Measurements from ENCODE around the gene TOPBP1. TPM values are rescaled to one million over a fixed set of nuclear protein-coding genes. Genes with fewer than 3 reads are reported as not detected.
"Not testable (repeated sequence)": the region's sequence is repeated elsewhere in the genome, so short reads cannot be mapped to it uniquely, and the experiment has no call there.

Gene TOPBP1
- total RNA-seq, 4 donors from 2014 or later, result 17.8 to 26.2 (median 20.7) TPM

DNA sequence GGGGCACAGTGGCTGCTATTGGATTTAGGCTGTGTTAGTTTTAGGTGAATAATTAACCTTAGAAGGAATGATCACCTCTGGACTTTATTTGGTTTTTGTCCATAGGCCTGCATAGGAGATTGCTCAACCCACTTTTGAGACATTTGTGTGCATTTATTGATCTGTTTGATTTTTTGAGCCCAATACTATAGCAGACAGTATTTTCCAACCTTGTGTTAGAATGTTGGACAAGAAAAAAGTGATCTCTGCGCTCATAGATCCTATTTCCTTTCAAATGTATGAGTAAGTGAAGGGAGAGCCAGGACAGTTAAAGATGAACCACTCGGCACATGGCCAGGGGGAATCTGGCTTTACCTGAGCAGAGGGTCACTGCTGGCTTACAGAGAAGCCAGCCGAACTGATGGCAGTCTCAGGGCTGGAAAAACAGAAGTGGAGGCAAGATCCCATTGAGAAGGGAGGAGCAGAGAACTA is 8.8 kb upstream of the TOPBP1 start:
- 47 to 58% methylated on average over 3 of the region's 3 CpGs for WGBS, 2 donors
- no peak for DNase-seq (ENCODE audit: low spot score in 2 of 2)
- intact Hi-C loops (cut with DNase I; ENCODE audit: low total_unique reads), result no loop called here
- H3K4me3 ChIP-seq (ENCODE audit: low read depth, poor library complexity, severe bottlenecking), result no peak overlapping the region
- no peak for TF ChIP-seq POLR2A (IDR thresholded peaks at IDR 0.05)
- TF ChIP-seq, protein P1, sequence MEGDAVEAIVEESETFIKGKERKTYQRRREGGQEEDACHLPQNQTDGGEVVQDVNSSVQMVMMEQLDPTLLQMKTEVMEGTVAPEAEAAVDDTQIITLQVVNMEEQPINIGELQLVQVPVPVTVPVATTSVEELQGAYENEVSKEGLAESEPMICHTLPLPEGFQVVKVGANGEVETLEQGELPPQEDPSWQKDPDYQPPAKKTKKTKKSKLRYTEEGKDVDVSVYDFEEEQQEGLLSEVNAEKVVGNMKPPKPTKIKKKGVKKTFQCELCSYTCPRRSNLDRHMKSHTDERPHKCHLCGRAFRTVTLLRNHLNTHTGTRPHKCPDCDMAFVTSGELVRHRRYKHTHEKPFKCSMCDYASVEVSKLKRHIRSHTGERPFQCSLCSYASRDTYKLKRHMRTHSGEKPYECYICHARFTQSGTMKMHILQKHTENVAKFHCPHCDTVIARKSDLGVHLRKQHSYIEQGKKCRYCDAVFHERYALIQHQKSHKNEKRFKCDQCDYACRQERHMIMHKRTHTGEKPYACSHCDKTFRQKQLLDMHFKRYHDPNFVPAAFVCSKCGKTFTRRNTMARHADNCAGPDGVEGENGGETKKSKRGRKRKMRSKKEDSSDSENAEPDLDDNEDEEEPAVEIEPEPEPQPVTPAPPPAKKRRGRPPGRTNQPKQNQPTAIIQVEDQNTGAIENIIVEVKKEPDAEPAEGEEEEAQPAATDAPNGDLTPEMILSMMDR (IDR thresholded peaks at IDR 0.05), result no peak

DNA sequence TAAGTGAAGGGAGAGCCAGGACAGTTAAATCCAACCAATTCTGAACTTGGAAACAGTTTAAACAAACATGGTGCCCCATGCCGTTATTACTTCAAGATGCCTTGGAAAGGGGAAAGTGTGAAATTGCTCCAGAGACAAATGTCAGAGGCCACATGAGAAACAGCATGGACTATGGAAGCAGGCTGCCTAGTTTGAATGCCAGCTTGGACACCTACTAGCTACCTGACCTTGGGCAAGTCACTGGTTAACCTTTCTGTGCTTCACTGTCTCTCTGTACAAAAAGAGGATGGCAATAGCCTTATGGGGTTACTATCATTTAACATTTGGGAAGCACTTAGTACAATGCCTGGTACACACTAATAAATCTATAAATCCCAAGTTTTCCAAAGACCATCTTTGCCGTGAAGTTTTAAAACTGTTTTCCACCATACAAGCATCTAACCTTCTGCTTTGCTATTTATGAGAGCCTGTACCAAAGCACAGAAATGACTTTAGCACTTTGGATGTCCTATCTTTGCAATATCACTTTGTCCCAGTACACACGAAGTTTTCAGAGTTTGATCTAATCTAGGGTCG is 8.3 kb upstream of the TOPBP1 start:
- 76 to 80% methylated on average over 4 of the region's 4 CpGs for WGBS, 2 donors
- H3K4me3 ChIP-seq (ENCODE audit: low read depth, poor library complexity, severe bottlenecking), result no peak overlapping the region
- intact Hi-C loops (cut with DNase I; ENCODE audit: low total_unique reads), result no loop called here
- no peak for DNase-seq (ENCODE audit: low spot score in 2 of 2)
- TF ChIP-seq, protein P1 (IDR thresholded peaks at IDR 0.05), result no peak
- no peak for TF ChIP-seq POLR2A (IDR thresholded peaks at IDR 0.05)

DNA sequence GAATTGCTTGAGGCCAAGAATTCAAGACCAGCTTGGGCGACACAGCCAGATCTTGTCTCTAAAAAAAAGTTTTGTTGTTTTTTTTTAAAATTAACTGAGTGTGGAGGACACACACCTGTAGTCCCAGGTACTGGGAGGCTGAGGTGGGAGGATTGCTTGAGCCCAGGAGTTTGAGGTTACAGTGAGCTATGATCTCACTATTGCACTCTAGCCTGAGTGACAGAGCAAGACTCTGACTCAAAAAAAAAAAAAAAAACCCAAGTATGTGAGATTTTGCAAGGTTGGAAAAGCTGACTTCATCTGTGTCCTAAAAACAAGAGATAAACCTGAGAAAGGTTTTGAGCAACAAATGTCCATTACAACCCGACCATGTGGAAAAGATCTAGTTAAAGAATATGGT is 5.4 kb upstream of the TOPBP1 start:
- intact Hi-C loops (cut with DNase I; ENCODE audit: low total_unique reads), result no loop called here

DNA sequence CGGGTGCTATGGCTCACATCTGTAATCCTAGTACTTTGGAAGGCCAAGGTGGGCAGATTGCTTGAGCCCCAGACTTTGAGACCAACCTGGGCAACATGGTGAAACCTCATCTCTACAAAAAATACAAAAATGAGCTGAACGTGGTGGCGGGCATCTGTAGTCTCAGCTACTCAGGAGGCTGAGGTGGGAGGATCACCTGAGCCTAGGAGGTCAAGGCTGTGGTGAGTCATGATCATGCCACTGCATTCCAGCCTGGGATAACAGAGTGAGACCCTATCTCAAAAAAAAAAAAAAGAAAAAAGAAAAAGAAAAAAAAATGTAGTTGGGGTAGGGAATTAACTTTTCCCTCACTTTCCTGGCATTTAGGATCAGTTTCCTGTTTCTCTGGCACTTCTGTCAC is 3.4 kb upstream of the TOPBP1 start:
- DNase-seq (ENCODE audit: low spot score in 2 of 2); intact Hi-C loops (cut with DNase I; ENCODE audit: low total_unique reads); H3K4me3 ChIP-seq (ENCODE audit: low read depth, poor library complexity, severe bottlenecking): not testable (repeated sequence)
- WGBS, 2 donors, result 98% methylated on average over 3 of the region's 3 CpGs

More for the DNA sequence above, 5.4 kb upstream of the TOPBP1 start:
- no peak overlapping the region for H3K4me3 ChIP-seq (ENCODE audit: low read depth, poor library complexity, severe bottlenecking)
- TF ChIP-seq, protein P1 (IDR thresholded peaks at IDR 0.05), result no peak
- TF ChIP-seq POLR2A (IDR thresholded peaks at IDR 0.05), result no peak
- no peak for DNase-seq (ENCODE audit: low spot score in 2 of 2)
- 86 to 91% methylated on average over 2 of the region's 2 CpGs for WGBS, 2 donors

DNA sequence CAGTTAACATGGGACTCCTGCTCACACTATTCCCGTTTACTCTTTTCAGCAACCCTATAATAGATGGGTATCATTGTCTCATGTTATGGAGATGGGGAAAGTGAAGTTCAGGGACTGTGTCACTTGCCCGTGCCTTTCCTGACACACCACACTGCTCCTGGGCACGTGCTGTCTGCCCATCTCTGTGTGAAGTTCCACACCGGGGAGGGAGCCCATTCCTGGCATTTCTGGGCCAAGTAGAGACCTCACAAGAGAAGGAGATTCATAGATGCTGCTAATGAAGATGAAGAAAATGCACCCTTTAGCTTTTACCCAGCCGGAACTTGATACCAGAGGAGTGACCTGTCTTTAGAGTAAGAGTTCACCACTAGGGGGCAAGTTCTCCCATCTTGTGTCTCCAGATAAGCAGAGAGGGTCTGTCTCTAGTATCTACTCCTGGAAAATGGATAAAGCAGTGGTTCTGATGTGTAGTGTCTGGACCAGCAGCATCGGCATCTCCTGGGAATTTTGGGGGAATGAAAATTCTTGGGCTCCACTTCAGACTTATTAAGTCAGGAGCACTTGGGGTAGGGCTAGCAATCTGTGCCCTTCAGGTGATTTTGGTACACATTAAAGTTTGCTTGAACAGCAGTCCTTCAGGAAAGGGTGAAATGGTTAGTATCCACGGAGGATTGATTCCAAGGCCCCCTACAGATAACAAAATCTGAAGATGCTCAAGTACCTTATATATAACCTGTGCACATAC is 2.0 kb upstream of the TOPBP1 start:
- WGBS, 2 donors, result 57 to 59% methylated on average over 7 of the region's 7 CpGs
- no peak overlapping the region for H3K4me3 ChIP-seq (ENCODE audit: low read depth, poor library complexity, severe bottlenecking)
- DNase-seq (ENCODE audit: low spot score in 2 of 2), result no peak
- intact Hi-C loops (cut with DNase I; ENCODE audit: low total_unique reads), result no loop called here
- TF ChIP-seq POLR2A (IDR thresholded peaks at IDR 0.05), result no peak
- TF ChIP-seq, protein P1 (IDR thresholded peaks at IDR 0.05), result no peak

DNA sequence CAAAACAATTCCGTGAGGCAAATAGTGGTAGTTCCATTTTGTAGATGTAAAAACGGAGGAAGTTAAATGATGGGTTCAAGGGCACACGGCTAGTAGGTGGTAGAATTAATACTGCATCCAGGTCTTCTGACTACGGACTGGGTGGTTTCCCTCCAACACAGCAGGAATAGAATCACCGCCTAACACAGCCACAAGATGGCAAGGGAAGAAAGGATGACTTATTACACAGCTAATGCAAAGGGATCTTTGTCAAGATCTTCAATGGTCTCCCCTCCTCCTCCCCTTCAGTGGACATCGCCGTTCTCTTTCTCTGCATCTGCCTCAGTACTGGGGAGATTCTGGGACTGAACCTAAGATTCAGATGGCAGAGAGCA is 524 bp upstream of the TOPBP1 start:
- 7 to 9% methylated on average over 7 of the region's 7 CpGs for WGBS, 2 donors
- TF ChIP-seq, protein P1 (IDR thresholded peaks at IDR 0.05), result no peak
- no peak for TF ChIP-seq POLR2A (IDR thresholded peaks at IDR 0.05)
- intact Hi-C loops (cut with DNase I; ENCODE audit: low total_unique reads), result no loop called here
- DNase-seq (ENCODE audit: low spot score in 2 of 2), result no peak
- H3K4me3 ChIP-seq (ENCODE audit: low read depth, poor library complexity, severe bottlenecking), result peak overlapping the region; percentile 75

All from lower leg skin (tissue), 4 donors.